Erythroblast (primary cell): ENCODE data around the gene JARID2.

Experiments
- GATA1 ChIP-seq: IDR thresholded peaks from 2 replicates; pipeline ENCODE4 v1.6.1; 2011; ENCODE audit warnings: low read depth, mild to moderate bottlenecking, control low read depth, low read length, moderate library complexity
- POLR2A ChIP-seq: IDR thresholded peaks from 2 replicates; pipeline ENCODE4 v1.6.1; 2011; ENCODE audit warnings: mild to moderate bottlenecking, low read length

DNA sequence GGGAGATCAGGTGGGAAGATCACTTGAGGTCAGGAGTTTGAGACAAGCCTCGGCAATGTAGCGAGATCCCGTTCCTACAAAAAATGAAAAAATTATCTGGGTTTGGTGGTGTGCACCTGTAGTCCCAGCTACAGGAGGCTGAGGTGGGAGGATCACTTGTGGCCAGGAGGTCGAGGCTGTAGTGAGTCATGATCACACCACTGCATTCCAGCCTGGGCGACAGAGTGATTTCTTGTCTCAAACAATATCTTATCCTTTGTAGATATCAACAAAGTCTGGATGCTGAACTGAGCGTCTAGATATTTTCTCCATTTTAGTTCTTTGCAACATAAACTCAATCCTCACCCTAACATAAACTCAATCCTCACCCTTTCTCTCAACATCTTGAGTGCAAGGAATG is 219.3 kb downstream of the JARID2 start:
- TF ChIP-seq POLR2A (no peak), GATA1 (no peak)
